ENCODE measurements around the gene SDHAF3.
A peak's percentile ranks its signal among the peaks of the same experiment; 100 is the strongest.
"Not testable (repeated sequence)": the region's sequence is repeated elsewhere in the genome, so short reads cannot be mapped to it uniquely, and the experiment has no call there.

Gene SDHAF3

GRCh38 chr7:97117372-97118188 lies at the start of gene SDHAF3:
Gene SDHAF3, plus strand, starts transcription at chr7:97117698. Its CDS starts 26 bp downstream, at chr7:97117724.
- peak; percentile 83 for DNase-seq

GRCh38 chr7:97072025-97072424 lies 45.5 kb upstream of the SDHAF3 start:
- not testable (repeated sequence) for DNase-seq

DNA sequence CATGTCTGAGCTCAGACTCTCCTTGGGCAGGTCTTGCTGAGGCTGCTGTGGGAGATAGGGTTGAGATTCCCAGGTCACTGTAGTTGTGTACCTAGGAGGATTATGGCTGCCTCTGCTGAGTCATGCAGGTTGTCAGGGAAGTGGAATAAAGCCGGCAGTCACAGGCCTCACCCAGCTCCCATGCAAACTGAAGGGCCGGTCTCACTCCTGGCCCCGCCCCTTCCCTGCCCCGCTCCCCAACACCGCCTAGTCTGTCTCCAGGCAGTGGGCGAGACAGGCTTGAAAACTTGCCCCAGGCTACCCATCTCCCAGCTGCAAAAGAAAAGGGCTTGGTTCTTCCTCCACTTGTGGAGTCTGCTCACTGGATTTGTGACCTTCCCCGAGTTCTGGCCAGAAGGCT lies 41.6 kb upstream of the SDHAF3 start:
- DNase-seq, result no peak

GRCh38 chr7:97078023-97078969 lies 39.2 kb upstream of the SDHAF3 start:
- no peak for DNase-seq

GRCh38 chr7:97079300-97079699 lies 38.2 kb upstream of the SDHAF3 start:
- no peak for DNase-seq

DNA sequence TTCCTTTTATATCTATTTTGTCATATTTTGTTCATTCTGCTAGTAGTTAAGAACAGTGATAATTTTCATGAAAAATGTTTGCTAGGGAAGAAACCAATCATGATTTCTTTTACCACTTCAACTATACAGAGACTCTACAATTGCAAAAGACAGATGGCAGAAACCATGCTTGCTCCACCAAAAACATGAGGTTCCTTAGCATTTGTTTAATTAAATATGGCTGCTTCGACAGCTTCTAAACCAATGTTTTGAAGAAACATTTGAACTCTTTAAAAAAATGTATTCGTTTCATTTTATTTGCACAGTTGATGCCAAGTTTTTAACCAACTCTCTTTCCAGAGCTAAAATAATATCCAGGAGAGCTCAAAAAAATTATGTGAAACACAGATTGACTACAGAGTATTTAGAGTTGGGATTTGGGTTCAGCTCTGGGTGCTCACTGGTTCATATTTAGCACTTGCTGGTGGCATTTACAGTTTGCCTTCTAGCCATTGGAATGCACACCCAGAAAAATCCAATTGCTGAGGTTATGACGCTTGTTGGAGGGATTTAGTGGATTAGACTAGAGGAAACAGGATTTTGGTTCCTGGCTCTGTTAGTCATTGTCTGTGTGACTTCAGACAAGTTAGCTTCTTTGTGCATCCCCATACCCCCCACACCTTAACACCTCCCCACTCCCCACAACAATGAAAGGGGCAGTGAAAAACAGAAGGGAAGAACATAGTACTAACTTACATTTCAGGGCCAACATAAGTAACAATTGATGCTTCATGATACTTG lies 35.8 kb upstream of the SDHAF3 start:
- no peak for DNase-seq

DNA sequence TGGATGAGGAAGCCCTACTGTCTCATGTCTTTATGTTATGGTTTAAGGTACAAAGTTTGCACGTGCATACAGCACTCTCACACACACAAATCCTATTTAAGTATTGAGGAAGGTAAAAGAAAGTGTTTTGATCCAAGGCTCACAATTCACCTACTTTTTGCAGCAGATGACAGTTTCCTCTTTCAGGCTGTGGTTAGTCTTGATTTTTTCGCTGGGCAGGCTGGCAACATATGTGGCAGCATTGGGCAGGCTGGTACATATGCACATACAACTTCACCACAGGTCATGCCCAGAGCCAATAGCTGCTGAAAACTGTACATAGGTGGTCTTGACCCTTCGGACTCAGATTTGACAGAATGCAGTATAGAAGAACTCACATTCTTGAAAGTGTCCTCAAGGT lies 29.1 kb upstream of the SDHAF3 start:
- no peak for DNase-seq

DNA sequence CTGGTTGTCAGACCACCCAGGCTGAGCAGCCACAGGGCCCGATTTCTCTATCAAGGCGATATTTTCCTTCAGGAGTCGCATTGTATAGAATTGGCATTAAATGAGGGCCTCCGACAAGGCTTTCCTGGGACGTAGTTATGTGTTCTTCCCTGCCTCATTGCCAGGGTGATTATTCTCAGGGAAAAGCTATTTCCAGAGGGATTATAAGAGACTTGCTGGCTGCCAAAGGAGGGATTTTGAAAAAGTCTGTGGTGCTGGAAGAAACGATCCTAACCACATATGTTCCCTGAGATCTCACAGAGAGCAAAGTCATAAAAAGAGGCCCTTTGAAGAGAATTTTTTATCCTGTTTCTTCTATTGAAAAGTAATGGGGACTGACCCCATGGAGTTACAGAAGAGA lies 27.7 kb upstream of the SDHAF3 start:
- no peak for DNase-seq

GRCh38 chr7:97090761-97091353 lies 26.6 kb upstream of the SDHAF3 start:
- no peak for DNase-seq

GRCh38 chr7:97094284-97094930 lies 23.1 kb upstream of the SDHAF3 start:
- DNase-seq, result no peak

- no peak for DNase-seq
Observed at GRCh38 chr7:97096037-97096436, 21.5 kb upstream of the SDHAF3 start.

GRCh38 chr7:97096661-97097060 lies 20.8 kb upstream of the SDHAF3 start:
- DNase-seq, result no peak

GRCh38 chr7:97104719-97105238 lies 12.7 kb upstream of the SDHAF3 start:
- DNase-seq, result peak; percentile 81

GRCh38 chr7:97107192-97107800 lies 10.2 kb upstream of the SDHAF3 start:
- no peak for DNase-seq

DNA sequence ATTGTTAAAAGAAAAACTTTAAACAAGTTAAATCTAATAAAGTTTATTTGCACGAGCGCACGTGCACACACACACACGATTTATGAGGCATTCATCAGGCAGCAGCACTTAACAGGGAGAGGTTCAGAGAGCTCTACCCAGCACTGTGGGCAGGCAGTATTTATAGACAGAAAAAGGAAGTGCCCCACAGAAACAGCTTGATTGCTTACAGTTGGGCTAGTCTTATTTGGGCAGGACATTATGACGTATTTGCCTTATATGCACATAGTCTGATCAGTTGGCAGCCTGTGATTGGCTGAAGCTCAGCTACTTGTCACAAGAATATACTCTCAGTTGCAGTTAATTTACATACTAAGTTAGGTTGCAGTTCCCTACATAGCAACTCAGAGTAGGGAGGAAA lies 1.2 kb upstream of the SDHAF3 start:
- DNase-seq, result no peak

GRCh38 chr7:97117035-97117371 lies 495 bp upstream of the SDHAF3 start:
- DNase-seq, result no peak

- no peak for DNase-seq
Observed at GRCh38 chr7:97118306-97118917, 914 bp downstream of the SDHAF3 start.

DNA sequence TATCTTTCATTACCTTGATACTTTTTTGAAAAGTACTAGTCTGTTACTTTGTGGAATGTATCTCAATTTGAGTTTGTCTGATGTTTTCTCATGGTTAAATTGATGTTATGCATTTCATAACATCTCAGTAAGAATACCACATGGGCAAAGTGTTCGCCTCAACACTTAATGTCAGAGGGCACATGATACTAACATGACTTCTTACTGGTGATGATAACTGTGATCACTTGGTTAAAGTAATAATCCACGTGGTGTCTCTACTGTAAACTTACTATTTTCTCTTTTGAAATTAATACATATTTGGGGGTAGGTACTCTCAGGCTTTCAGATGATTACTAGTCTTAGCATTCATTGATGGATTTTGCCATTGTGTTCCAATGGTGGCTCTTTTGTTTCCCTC lies 2.2 kb downstream of the SDHAF3 start:
- DNase-seq, result no peak

GRCh38 chr7:97120713-97121457 lies 3.4 kb downstream of the SDHAF3 start:
- no peak for DNase-seq

DNA sequence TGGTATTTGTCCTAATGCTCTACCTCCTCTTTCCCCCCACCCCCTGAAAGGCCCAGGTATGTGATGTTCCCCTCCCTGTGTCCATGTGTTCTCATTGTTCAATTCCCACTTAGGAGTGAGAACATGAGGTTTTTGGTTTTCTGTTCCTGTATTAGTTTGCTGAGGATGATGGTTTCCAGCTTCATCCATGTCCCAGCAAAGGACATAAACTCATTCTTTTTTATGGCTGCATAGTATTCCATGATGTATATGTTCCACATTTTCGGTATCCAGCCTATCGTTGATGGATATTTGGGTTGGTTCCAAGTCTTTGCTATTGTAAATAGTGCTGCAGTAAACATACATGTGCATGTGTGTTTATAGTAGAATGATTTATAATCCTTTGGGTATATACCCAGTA lies 5.6 kb downstream of the SDHAF3 start:
- not testable (repeated sequence) for DNase-seq

All from kidney glomerular epithelial cell (primary cell).